Heart left ventricle (tissue), 13 donors: Measurements from ENCODE around the gene ARSB.

Source experiments
- POLR2A ChIP-seq, 2 donors: fragments of 450-650 bp; IDR thresholded peaks; one replicate each; pipeline ENCODE4 v1.6.1; 2017; ENCODE audit warnings: antibody characterized with exemption in 2 of 2, mild to moderate bottlenecking in 2 of 2, moderate library complexity in 2 of 2
- TF ChIP-seq, protein P1 (sequence below), 12 donors: fragments of 200-600 bp; sonication (generic) in 4 of 12; IDR thresholded peaks; one replicate each; pipeline versions ENCODE4 v1.5.0 to v1.8.0; 2018 to 2022; ENCODE audit warnings: antibody characterized with exemption in 12 of 12, mild to moderate bottlenecking in 5 of 12
- donor health status: ischemic (EF 13 %, LVEDD 7.1; RV severe dilation, severe dysfunction).
- donor health status: DM: no; HTN: yes; CAD: no.
- donor health status: DM: no; HTN: no; CAD: no.
- donor health status: ischemic (EF 25% LVEDD 6.9; RV normal size, moderate dysfunction).
- donor health status: ischemic (EF 25% LVEDD 5.7; RV mildly dilated, moderate dysfunction).
- donor health status: ischemic (EF 35%, LVEDD 5.7; RV mildly dilated, moderate dysfunction).
- donor health status: nonischemic (EF 11% LVEDD 7.7; RV severe dilation, severe dysfunction).
- donor health status: DM: yes; HTN: yes; CAD: no.
- donor health status: PGD.
- donor health status: ischemic (EF 29% LVEDD 5.4; RV normal size, mild dysfunction).
- donor health status: nonischemic (EF 23%, LVEDD 6.1; RV moderate dilation, normal function).

DNA sequence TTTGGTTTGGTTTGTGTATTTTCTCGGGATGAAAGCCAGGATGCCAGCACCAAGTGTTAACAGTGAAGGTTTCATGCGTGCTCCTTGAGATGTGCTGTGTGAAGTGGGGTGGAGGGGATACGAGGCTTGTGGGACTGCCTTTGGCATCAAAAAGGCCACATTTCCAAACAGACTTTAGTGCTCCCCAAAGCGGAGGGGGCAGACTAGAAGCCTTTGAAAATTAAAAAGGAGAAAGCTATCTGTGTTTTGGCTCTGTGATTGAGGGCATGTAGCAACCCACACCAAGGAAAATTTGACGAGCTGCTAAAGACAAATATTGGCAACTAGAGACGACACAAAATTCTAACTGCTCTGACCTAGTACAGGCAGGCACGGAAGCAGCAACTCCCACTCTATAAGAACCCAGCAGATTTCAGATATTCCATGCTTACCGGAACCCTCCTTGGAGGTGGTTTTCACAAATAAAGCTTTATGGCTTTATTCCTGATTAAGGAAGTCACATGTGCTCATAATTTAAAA lies 154.5 kb downstream of the ARSB start:
- TF ChIP-seq, protein P1, sequence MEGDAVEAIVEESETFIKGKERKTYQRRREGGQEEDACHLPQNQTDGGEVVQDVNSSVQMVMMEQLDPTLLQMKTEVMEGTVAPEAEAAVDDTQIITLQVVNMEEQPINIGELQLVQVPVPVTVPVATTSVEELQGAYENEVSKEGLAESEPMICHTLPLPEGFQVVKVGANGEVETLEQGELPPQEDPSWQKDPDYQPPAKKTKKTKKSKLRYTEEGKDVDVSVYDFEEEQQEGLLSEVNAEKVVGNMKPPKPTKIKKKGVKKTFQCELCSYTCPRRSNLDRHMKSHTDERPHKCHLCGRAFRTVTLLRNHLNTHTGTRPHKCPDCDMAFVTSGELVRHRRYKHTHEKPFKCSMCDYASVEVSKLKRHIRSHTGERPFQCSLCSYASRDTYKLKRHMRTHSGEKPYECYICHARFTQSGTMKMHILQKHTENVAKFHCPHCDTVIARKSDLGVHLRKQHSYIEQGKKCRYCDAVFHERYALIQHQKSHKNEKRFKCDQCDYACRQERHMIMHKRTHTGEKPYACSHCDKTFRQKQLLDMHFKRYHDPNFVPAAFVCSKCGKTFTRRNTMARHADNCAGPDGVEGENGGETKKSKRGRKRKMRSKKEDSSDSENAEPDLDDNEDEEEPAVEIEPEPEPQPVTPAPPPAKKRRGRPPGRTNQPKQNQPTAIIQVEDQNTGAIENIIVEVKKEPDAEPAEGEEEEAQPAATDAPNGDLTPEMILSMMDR (IDR thresholded peaks at IDR 0.05): no peak
- TF ChIP-seq POLR2A (IDR thresholded peaks at IDR 0.05): no peak
